Mucosa of stomach (tissue), 1 donor: Measurements from ENCODE around the gene VPS35L.

Source experiments
- H3K27me3 ChIP-seq: one replicate; pipeline ENCODE4 v1.7.0; 2013; ENCODE audit warnings: mild to moderate bottlenecking, low read length; ENCODE audit not compliant: control insufficient read depth, insufficient read depth
- H3K36me3 ChIP-seq: one replicate; pipeline ENCODE4 v1.7.0; 2013; ENCODE audit warnings: low read length; ENCODE audit not compliant: control insufficient read depth, insufficient read depth
- H3K4me1 ChIP-seq: one replicate; pipeline ENCODE4 v1.7.0; 2013; ENCODE audit warnings: mild to moderate bottlenecking, low read length; ENCODE audit not compliant: control insufficient read depth, insufficient read depth
- H3K4me3 ChIP-seq: one replicate; pipeline ENCODE4 v1.7.0; 2013; ENCODE audit warnings: low read length
- H3K9ac ChIP-seq: one replicate; pipeline ENCODE4 v1.7.0; 2013; ENCODE audit warnings: mild to moderate bottlenecking, low read length, moderate library complexity
- H3K9me3 ChIP-seq: one replicate; pipeline ENCODE4 v1.7.0; 2013; ENCODE audit warnings: mild to moderate bottlenecking, low read length, moderate library complexity; ENCODE audit not compliant: control insufficient read depth
- donor health status: Pancreatic carcinoma.

VPS35L gene

GRCh38 chr16:19605701-19606100 is 50.2 kb downstream of the VPS35L start:
- H3K4me3 ChIP-seq, result no peak overlapping the region
- no peaks in the 10 kb centered on the region for H3K9me3 ChIP-seq
- H3K27me3 ChIP-seq, result no peaks in the 10 kb centered on the region
- H3K4me1 ChIP-seq, result no peaks in the 10 kb centered on the region
- no peak overlapping the region for H3K9ac ChIP-seq
- H3K36me3 ChIP-seq, result no peaks in the 10 kb centered on the region

DNA sequence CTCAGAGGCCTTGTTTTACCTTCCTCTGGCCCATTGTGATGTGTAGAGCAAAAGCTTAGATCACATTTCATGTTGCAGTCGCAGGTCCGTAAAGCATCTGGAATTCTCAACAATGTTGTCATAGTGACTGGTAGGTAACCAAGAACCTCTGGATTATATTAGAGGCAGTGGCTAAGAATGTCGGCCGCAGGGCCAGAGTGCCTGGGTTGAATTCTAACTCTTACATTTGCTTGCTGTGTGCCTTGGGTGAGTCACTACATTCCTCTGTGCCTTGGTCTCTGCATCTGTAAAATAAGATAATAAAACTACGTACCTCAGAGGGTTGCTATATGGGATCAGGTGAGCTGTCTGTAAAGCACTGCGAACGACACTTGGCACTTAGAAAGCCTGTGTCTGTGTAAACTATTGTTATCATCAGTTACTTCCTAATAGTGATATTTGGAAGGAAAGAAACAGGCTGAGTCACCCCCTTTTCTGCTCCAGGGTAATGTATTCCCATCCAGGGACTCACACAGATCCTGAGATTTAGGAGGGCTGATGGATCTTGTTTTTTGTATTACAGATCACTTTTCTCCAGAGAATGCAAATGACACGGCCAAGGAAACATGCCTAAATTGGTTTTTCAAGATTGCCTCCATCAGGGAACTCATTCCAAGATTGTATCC is 52.2 kb downstream of the VPS35L start:
- no peaks in the 10 kb centered on the region for H3K36me3 ChIP-seq
- no peaks in the 10 kb centered on the region for H3K27me3 ChIP-seq
- no peak overlapping the region for H3K9ac ChIP-seq
- no peaks in the 10 kb centered on the region for H3K9me3 ChIP-seq
- H3K4me1 ChIP-seq, result no peaks in the 10 kb centered on the region
- H3K4me3 ChIP-seq, result no peak overlapping the region

DNA sequence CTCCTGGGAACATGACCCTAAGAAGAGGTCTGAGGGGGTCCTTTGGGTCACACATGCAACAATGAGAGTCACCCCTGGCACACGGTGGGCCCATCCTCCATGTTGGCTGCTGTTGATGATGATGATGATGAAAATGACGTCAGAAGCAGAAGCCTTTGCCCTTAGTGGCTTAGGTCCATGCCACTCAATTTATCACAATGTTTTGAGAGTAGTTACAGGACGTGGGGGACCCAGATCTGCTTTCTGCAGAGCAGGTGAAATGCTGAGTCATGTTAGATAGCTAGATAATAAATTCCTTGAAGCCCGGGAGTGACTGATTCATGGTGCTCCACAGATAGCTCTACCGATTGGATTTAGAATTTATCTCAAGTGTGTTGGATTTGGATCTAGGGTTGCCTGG is 53.9 kb downstream of the VPS35L start:
- Histone ChIP-seq H3K9ac (no peak overlapping the region), H3K9me3 (no peaks in the 10 kb centered on the region), H3K4me1 (no peaks in the 10 kb centered on the region), H3K27me3 (no peaks in the 10 kb centered on the region), H3K4me3 (no peak overlapping the region), H3K36me3 (peaks cover 5% of the 10 kb centered on the region)

GRCh38 chr16:19610200-19610599 is 54.7 kb downstream of the VPS35L start:
- H3K4me1 ChIP-seq, result no peaks in the 10 kb centered on the region
- no peaks in the 10 kb centered on the region for H3K27me3 ChIP-seq
- no peaks in the 10 kb centered on the region for H3K9me3 ChIP-seq
- H3K9ac ChIP-seq, result no peak overlapping the region
- H3K36me3 ChIP-seq, result peaks cover 5% of the 10 kb centered on the region
- H3K4me3 ChIP-seq, result no peak overlapping the region

- H3K9me3 ChIP-seq, result no peaks in the 10 kb centered on the region
- H3K4me1 ChIP-seq, result no peaks in the 10 kb centered on the region
- H3K4me3 ChIP-seq, result no peak overlapping the region
- H3K36me3 ChIP-seq, result peaks cover 5% of the 10 kb centered on the region
- H3K9ac ChIP-seq, result no peak overlapping the region
- no peaks in the 10 kb centered on the region for H3K27me3 ChIP-seq
Observed at GRCh38 chr16:19613834-19614233, 58.3 kb downstream of the VPS35L start.

DNA sequence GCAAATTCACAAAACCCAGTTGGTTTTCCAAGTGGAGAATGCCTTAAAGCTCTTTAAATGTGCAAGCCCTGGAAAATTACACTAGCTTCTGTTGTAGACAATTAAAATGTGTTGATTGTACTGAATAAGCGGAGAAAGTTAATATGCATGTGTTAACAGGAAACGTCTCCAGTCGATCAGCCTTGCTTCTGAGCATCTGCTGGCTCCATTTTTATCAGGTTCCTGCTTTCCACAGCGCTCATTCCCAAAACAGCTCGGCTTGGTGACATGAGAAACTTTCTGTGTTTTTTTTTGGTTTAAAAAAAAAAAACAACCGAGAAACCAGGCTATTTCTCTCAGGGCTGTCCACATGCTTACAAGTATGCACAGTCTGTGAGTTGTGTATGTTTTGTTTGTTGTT is 60.7 kb downstream of the VPS35L start:
- H3K36me3 ChIP-seq, result peaks cover 5% of the 10 kb centered on the region
- no peaks in the 10 kb centered on the region for H3K27me3 ChIP-seq
- no peak overlapping the region for H3K4me3 ChIP-seq
- no peak overlapping the region for H3K9ac ChIP-seq
- H3K4me1 ChIP-seq, result no peaks in the 10 kb centered on the region
- H3K9me3 ChIP-seq, result no peaks in the 10 kb centered on the region

DNA sequence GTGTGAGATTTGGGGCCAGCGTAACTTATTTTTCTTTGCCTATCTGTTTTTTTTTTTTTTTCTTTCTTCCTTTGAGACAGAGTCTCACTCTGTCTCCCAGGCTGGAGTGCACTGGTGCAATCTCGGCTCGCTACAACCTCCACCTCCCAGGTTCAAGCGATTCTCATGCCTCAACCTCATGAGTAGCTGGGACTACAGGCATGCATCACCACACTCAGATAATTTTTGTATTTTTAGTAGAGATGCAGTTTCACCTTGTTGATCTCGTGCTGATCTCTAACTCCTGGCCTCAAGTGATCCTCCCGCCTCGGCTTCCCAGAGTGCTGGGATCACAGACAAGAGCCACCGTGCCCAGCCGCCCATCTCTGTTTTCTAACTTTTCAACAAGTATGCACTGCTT is 63.4 kb downstream of the VPS35L start:
- no peaks in the 10 kb centered on the region for H3K27me3 ChIP-seq
- no peaks in the 10 kb centered on the region for H3K36me3 ChIP-seq
- H3K9me3 ChIP-seq, result no peaks in the 10 kb centered on the region
- H3K4me1 ChIP-seq, result no peaks in the 10 kb centered on the region
- no peak overlapping the region for H3K4me3 ChIP-seq
- H3K9ac ChIP-seq, result no peak overlapping the region

GRCh38 chr16:19621445-19621844 is 65.9 kb downstream of the VPS35L start:
- H3K4me3 ChIP-seq, result no peak overlapping the region
- no peaks in the 10 kb centered on the region for H3K27me3 ChIP-seq
- no peaks in the 10 kb centered on the region for H3K36me3 ChIP-seq
- H3K9ac ChIP-seq, result no peak overlapping the region
- H3K9me3 ChIP-seq, result no peaks in the 10 kb centered on the region
- H3K4me1 ChIP-seq, result no peaks in the 10 kb centered on the region

- no peaks in the 10 kb centered on the region for H3K36me3 ChIP-seq
- no peak overlapping the region for H3K4me3 ChIP-seq
- no peaks in the 10 kb centered on the region for H3K4me1 ChIP-seq
- no peaks in the 10 kb centered on the region for H3K27me3 ChIP-seq
- H3K9me3 ChIP-seq, result no peaks in the 10 kb centered on the region
- no peak overlapping the region for H3K9ac ChIP-seq
Observed at GRCh38 chr16:19625039-19625438, 69.5 kb downstream of the VPS35L start.

- no peak overlapping the region for H3K4me3 ChIP-seq
- no peaks in the 10 kb centered on the region for H3K27me3 ChIP-seq
- no peaks in the 10 kb centered on the region for H3K36me3 ChIP-seq
- no peak overlapping the region for H3K9ac ChIP-seq
- H3K9me3 ChIP-seq, result no peaks in the 10 kb centered on the region
- H3K4me1 ChIP-seq, result no peaks in the 10 kb centered on the region
Observed at GRCh38 chr16:19636436-19637267, 81.1 kb downstream of the VPS35L start.

DNA sequence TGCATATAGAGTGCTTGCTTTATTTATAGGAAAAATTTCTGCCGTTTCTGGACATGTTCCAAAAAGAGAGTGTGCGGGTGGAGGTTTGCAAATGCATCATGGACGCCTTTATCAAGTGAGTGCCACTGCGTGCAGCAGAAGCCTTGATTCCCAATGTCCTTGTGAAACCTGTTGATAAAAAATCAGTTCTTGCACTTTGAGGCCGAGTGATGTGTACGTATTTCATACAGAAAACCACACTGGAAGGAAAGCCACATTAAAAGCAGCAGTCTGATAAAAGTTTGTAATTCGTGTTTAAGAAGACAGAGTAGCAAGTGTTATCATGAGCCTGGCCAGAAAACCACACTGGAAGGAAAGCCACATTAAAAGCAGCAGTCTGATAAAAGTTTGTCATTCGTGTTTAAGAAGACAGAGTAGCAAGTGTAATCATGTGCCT is 84.5 kb downstream of the VPS35L start:
- Histone ChIP-seq H3K36me3 (no peaks in the 10 kb centered on the region), H3K27me3 (no peaks in the 10 kb centered on the region), H3K9ac (no peak overlapping the region), H3K9me3 (no peaks in the 10 kb centered on the region), H3K4me1 (no peaks in the 10 kb centered on the region), H3K4me3 (no peak overlapping the region)

GRCh38 chr16:19642501-19642900 is 87.0 kb downstream of the VPS35L start:
- Histone ChIP-seq H3K4me3 (no peak overlapping the region), H3K36me3 (no peaks in the 10 kb centered on the region), H3K4me1 (no peaks in the 10 kb centered on the region), H3K27me3 (no peaks in the 10 kb centered on the region), H3K9ac (no peak overlapping the region), H3K9me3 (no peaks in the 10 kb centered on the region)
